HepG2 (cell line): ENCODE measurements around the gene NPTXR. TPM values are rescaled to one million over a fixed set of nuclear protein-coding genes. Genes with fewer than 3 reads are reported as not detected.

Experiments used
- ATAC-seq: fragments of 200-7000 bp; cut with Tn5 transposase; 3 replicates; pipeline ENCODE4 v1.9.1; 2020; ENCODE audit warnings: mild to moderate bottlenecking, moderate library complexity
- BruUV-seq: library from RNA; stranded (reverse); fragments of 400-500 nt; replicated peaks from 2 replicates; lab custom pipeline; 2021; lab: Mats Ljungman, UMichigan
- CTCF ChIA-PET: fragments of 300-600 bp; formaldehyde crosslinking; extraction: SDS; loops from one replicate; lab custom pipeline; 2021; ENCODE audit warnings: low total read pairs, inconsistent platforms, low intra/inter-chr PET ratio; lab: Yijun Ruan, JAX
- POLR2A ChIA-PET: fragments of 350-600 bp; sonication (Branson Sonifier 250); formaldehyde crosslinking; loops from one replicate; lab custom pipeline; 2020; ENCODE audit warnings: antibody characterized with exemption, inconsistent platforms; lab: Yijun Ruan, JAX
- DNase-seq: peaks from one replicate; pipeline ENCODE4 v3.0.0-alpha.2; 2015; ENCODE audit warnings: low spot score
- FAIRE-seq: peaks from 3 replicates; lab custom pipeline; 2011; peaks lifted over from hg19 to GRCh38; lab: Jason Lieb, UNC
- H2AFZ ChIP-seq: one replicate; pipeline ENCODE4 v1.6.1; 2011; ENCODE audit warnings: low read length, inconsistent platforms
- H3K27ac ChIP-seq: fragments of 300-600 bp; 3 replicates; pipeline ENCODE4 v1.8.0; 2011; ENCODE audit warnings: mixed run types, mild to moderate bottlenecking, mixed read lengths, low read length, inconsistent platforms; ENCODE audit not compliant: insufficient read depth; ENCODE audit errors: extremely low read length
- H3K27me3 ChIP-seq, 2 experiments: fragments of 200-600 bp in 1 of 2; 2 replicates in 1 of 2; 3 replicates in 1 of 2; pipeline versions ENCODE4 v1.6.0 to v1.8.0; 2011; ENCODE audit warnings: low read length in 2 of 2, mild to moderate bottlenecking in 2 of 2, moderate library complexity in 2 of 2, inconsistent platforms in 1 of 2; ENCODE audit not compliant: insufficient read depth in 2 of 2, control insufficient read depth in 1 of 2
- H3K36me3 ChIP-seq, 2 experiments: fragments of 200-600 bp in 1 of 2; replicated peaks in 1 of 2; 2 replicates in 1 of 2; 3 replicates in 1 of 2; pipeline versions ENCODE4 v1.5.1 to v1.8.0; 2011; ENCODE audit warnings: low read length in 2 of 2, inconsistent platforms in 1 of 2; ENCODE audit not compliant: insufficient read depth in 2 of 2, control insufficient read depth in 1 of 2
- H3K4me1 ChIP-seq: 2 replicates; pipeline ENCODE4 v1.5.1; 2012; ENCODE audit warnings: low read length, inconsistent platforms; ENCODE audit not compliant: insufficient read depth
- H3K4me2 ChIP-seq: 2 replicates; pipeline ENCODE4 v1.6.0; 2011; ENCODE audit warnings: low read depth, low read length, inconsistent platforms
- H3K4me3 ChIP-seq, 3 experiments: fragments of 200-600 bp in 1 of 3; sonication (generic), shearing (Covaris generic) in 1 of 3; replicated peaks in 1 of 3; 2 replicates each; pipeline ENCODE4 v1.5.1; 2011 to 2016; ENCODE audit warnings: low read length in 3 of 3, inconsistent platforms in 2 of 3, low read depth in 2 of 3, mild to moderate bottlenecking in 2 of 3, control low read depth in 1 of 3, mixed read lengths in 1 of 3; ENCODE audit not compliant: insufficient read depth in 1 of 3
- H3K79me2 ChIP-seq: one replicate; pipeline ENCODE4 v1.6.1; 2011; ENCODE audit warnings: low read length, inconsistent platforms; ENCODE audit not compliant: insufficient read depth
- H3K9ac ChIP-seq: 2 replicates; pipeline ENCODE4 v1.6.0; 2011; ENCODE audit warnings: mild to moderate bottlenecking, low read depth, low read length, inconsistent platforms; ENCODE audit not compliant: insufficient read depth
- H3K9me3 ChIP-seq: 2 replicates; pipeline ENCODE4 v1.5.1; 2012; ENCODE audit warnings: mild to moderate bottlenecking, low read length
- H4K20me1 ChIP-seq: 2 replicates; pipeline ENCODE4 v1.6.0; 2011; ENCODE audit warnings: inconsistent platforms, mild to moderate bottlenecking, low read length, moderate library complexity; ENCODE audit not compliant: insufficient read depth
- ARID2 ChIP-seq: sonication (generic); formaldehyde crosslinking; IDR thresholded peaks from 2 replicates; pipeline ENCODE4 v1.8.1; 2022; ENCODE audit warnings: mild to moderate bottlenecking, missing genetic modification reagents, borderline replicate concordance
- EHMT2 ChIP-seq: fragments of 200-600 bp; sonication (generic); IDR thresholded peaks from 2 replicates; pipeline ENCODE4 v1.7.0; 2017; ENCODE audit warnings: antibody characterized with exemption, low read depth, low read length, borderline replicate concordance
- HCFC1 ChIP-seq: fragments of 150-350 bp; IDR thresholded peaks from 2 replicates; pipeline ENCODE4 v1.6.1; 2014; ENCODE audit warnings: low read depth, low read length
- KMT2A ChIP-seq: sonication (generic); formaldehyde crosslinking; IDR thresholded peaks from 2 replicates; pipeline ENCODE4 v1.4.0; 2020; ENCODE audit warnings: missing genetic modification reagents
- NRL ChIP-seq: sonication (generic); formaldehyde crosslinking; IDR thresholded peaks from 2 replicates; pipeline ENCODE4 v1.5.0; 2020; ENCODE audit warnings: missing genetic modification reagents, mild to moderate bottlenecking, moderate library complexity, borderline replicate concordance
- REL ChIP-seq: sonication (generic); formaldehyde crosslinking; conservative IDR thresholded peaks from 2 replicates; pipeline ENCODE4 v1.8.0; 2022; ENCODE audit warnings: mild to moderate bottlenecking, missing genetic modification reagents, moderate library complexity
- WGBS: methylation state at CpG from one replicate; pipeline ENCODE4 v1.1.6; 2017; ENCODE audit warnings: low lambda C conversion rate; 5-methylcytosine and 5-hydroxymethylcytosine counted together
- in situ Hi-C: cut with HindIII; loops from 2 replicates; pipeline ENCODE4 v1.10.0; 2017; ENCODE audit warnings: low pct_unique_long_range_greater_than_20kb; ENCODE audit not compliant: extremely low pct_ligation_motif_present
- intact Hi-C: fragments of 100-400 bp; cut with micrococcal nuclease; formaldehyde crosslinking; loops from one replicate; pipeline ENCODE4 v1.10.0; 2022; ENCODE audit not compliant: unreplicated experiment
- polyA plus RNA-seq, 8 experiments: library from polyadenylated mRNA; depleted of rRNA in 3 of 8; stranded (reverse) in 7 of 8; unstranded in 1 of 8; fragments of >200 nt; fragmentation: Illumina TruSeq in 4 of 8; extraction: Trizol in 4 of 8; gene quantifications; 2 replicates each; pipeline versions ENCODE4 v1.2.1 to v1.2.3, GENCODE V29; 2011 to 2016; ENCODE audit warnings: low read depth in 4 of 8, missing spikeins in 1 of 8, mixed read lengths in 1 of 8; ENCODE audit not compliant: insufficient read depth in 1 of 8
- total RNA-seq, 5 experiments: library from RNA; depleted of rRNA; stranded (reverse); fragments of >200 nt; fragmentation: Illumina TruSeq; extraction: Trizol; gene quantifications; 2 replicates each; pipeline ENCODE4 v1.2.3, GENCODE V29; 2016; ENCODE audit warnings: low read depth in 1 of 5

NPTXR gene
- total and polyA plus RNA-seq, 2 of the 13 experiments (the other 11 are each of a cell fraction or from before 2014, with no cell fraction given) = 2.6 to 4.8 TPM

DNA sequence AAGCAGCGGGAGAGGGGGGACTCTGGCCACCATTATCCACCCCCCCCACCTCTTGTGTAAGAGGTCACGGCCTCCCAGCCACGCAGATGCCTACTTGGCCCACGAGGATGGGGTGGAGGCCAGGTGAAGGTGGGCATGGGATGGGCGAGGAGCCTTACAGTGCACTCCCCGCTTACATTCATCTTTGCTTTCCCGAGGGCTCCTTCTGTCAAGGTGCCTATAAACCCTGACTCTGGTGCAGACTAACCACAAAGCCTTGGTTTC, 13.1 kb downstream of the NPTXR start:
- no peak overlapping the region for H3K27ac ChIP-seq
- FAIRE-seq (no peak), ATAC-seq (no peak), DNase-seq (no peak)
- no peaks in the 10 kb centered on the region for H3K36me3 ChIP-seq
- WGBS = 71% methylated on average over 1 of the region's 7 CpGs
- H3K9me3 ChIP-seq = no peaks in the 10 kb centered on the region
- no peak overlapping the region for H3K4me3 ChIP-seq
- H2AFZ ChIP-seq = no peak overlapping the region
- H4K20me1 ChIP-seq = no peaks in the 10 kb centered on the region; the same call in 1 of the 2 replicates
- BruUV-seq = no TSS peak
- intact Hi-C loops = no loop called here
- TF ChIP-seq HCFC1 (no peak), ARID2 (CRISPR knock-in tag) (no peak)
- H3K27me3 ChIP-seq = no peaks in the 10 kb centered on the region
- no peak overlapping the region for H3K9ac ChIP-seq
- H3K79me2 ChIP-seq = no peaks in the 10 kb centered on the region
- ChIA-PET POLR2A (no interaction called here), CTCF (no interaction called here)
- no peak overlapping the region for H3K4me2 ChIP-seq
- in situ Hi-C loops = no loop called here
- H3K4me1 ChIP-seq = no peaks in the 10 kb centered on the region

DNA sequence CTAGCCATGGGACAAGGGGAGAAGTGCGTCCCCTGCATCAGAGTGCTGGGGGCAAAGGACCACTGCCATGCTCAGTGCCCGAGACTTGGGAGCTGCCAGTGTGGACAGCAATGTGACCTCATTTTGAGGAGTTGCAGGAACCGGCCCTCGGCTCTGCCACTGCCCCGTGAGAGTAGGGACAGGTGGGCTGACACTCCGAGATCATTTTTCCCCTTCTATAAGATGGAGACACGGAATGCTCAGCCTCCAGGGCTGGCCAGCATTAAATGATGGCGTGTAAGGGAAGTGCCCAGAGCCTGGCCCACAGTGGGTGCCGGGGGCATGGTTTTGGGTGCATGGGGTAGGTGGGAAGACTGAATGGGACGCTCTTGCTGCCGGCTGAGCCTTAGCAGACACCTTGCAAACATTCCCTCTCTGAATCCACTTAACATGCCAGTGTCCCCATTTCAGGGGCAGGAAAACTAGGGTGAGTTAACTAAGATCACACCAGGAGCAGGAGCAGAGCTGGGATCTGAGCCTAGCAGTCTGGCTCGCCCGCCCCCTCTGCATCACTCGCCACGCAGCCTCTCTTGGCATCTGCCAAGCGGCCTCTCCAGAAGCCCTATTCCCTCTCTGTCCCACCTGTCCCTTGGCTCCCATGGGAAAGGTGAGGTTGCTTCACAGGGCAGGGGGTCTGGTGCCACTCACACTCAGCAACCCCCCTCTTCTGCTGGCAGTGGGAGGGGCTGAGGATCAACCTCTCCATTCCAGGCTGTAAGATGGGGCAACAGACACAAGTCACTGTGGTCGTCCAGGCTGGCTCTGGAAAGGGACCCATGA, 13.6 kb downstream of the NPTXR start:
- no peaks in the 10 kb centered on the region for H3K79me2 ChIP-seq
- intact Hi-C loops (no loop called here), in situ Hi-C loops (no loop called here)
- ChIA-PET POLR2A (no interaction called here), CTCF (no interaction called here)
- ATAC-seq (no peak), DNase-seq (no peak), FAIRE-seq (no peak)
- no peak overlapping the region for H2AFZ ChIP-seq
- H3K27ac ChIP-seq = no peak overlapping the region
- no peak overlapping the region for H3K4me2 ChIP-seq
- BruUV-seq = no TSS peak
- H4K20me1 ChIP-seq = no peaks in the 10 kb centered on the region; the same call in 1 of the 2 replicates
- no peaks in the 10 kb centered on the region for H3K4me1 ChIP-seq
- no peak overlapping the region for H3K4me3 ChIP-seq
- no peaks in the 10 kb centered on the region for H3K36me3 ChIP-seq
- H3K9me3 ChIP-seq = no peaks in the 10 kb centered on the region
- H3K27me3 ChIP-seq = no peaks in the 10 kb centered on the region
- 81% methylated on average over 13 of the region's 17 CpGs for WGBS
- TF ChIP-seq EHMT2 (no peak), KMT2A (no peak), REL (CRISPR knock-in tag) (no peak), NRL (CRISPR knock-in tag) (no peak)
- no peak overlapping the region for H3K9ac ChIP-seq
